Transverse colon (tissue), 4 donors: ENCODE data around the gene SERPIND1. TPM values are rescaled to one million over a fixed set of nuclear protein-coding genes. Genes with fewer than 3 reads are reported as not detected.

Source experiments
- DNase-seq: peaks from one replicate; pipeline ENCODE4 v3.0.0-alpha.2; 2019
- H3K27ac ChIP-seq, 4 donors: fragments of 200-600 bp; sonication (generic); 2 replicates each; pipeline ENCODE4 v1.5.1; 2016 to 2018; ENCODE audit warnings: inconsistent platforms in 4 of 4
- H3K27me3 ChIP-seq: fragments of 200-600 bp; sonication (generic); 2 replicates; pipeline ENCODE4 v1.5.1; 2017; ENCODE audit warnings: inconsistent platforms
- H3K36me3 ChIP-seq, 4 donors: fragments of 200-600 bp; sonication (generic); 2 replicates each; pipeline ENCODE4 v1.5.1; 2017 to 2019; ENCODE audit warnings: inconsistent platforms in 4 of 4
- H3K4me1 ChIP-seq, 4 donors: fragments of 200-600 bp; sonication (generic); 2 replicates each; pipeline ENCODE4 v1.5.1; 2017 to 2020; ENCODE audit warnings: inconsistent platforms in 4 of 4
- H3K4me3 ChIP-seq, 4 donors: fragments of 200-600 bp; sonication (generic); 1 replicate in 1 of 4; 2 replicates in 3 of 4; pipeline versions ENCODE4 v1.5.1 to v1.6.1; 2017 to 2019; ENCODE audit warnings: inconsistent platforms in 4 of 4
- H3K9me3 ChIP-seq, 2 donors: fragments of 200-600 bp; sonication (generic); 2 replicates each; pipeline ENCODE4 v1.5.1; 2017 to 2019; ENCODE audit warnings: inconsistent platforms in 2 of 2
- EP300 ChIP-seq: sonication (generic); formaldehyde crosslinking; IDR thresholded peaks from one replicate; pipeline ENCODE4 v1.6.1; 2017; ENCODE audit warnings: antibody characterized with exemption, low read depth
- POLR2A ChIP-seq: fragments of 450-650 bp; IDR thresholded peaks from one replicate; pipeline ENCODE4 v1.6.1; 2016; ENCODE audit warnings: antibody characterized with exemption, mild to moderate bottlenecking, moderate library complexity
- POLR2AphosphoS5 ChIP-seq, 3 donors: sonication (generic); formaldehyde crosslinking; IDR thresholded peaks; one replicate each; pipeline ENCODE4 v1.6.1; 2016; ENCODE audit warnings: antibody characterized with exemption in 3 of 3
- WGBS, 2 donors: methylation state at CpG; one replicate each; pipeline ENCODE4 v1.1.5; 2018; ENCODE audit warnings: low coverage in 1 of 2; 5-methylcytosine and 5-hydroxymethylcytosine counted together
- in situ Hi-C, 4 donors: fragments of 200-750 bp; cut with MboI; loops; one replicate each; pipeline versions ENCODE4 v1.15.0 to v1.15.1; 2017; ENCODE audit warnings: low sequenced_read_pairs in 3 of 4, low pct_ligation_motif_present in 1 of 4, low pct_unique_long_range_greater_than_20kb in 1 of 4
- intact Hi-C: fragments of 100-400 bp; cut with DNase I; formaldehyde crosslinking; loops from one replicate; pipeline ENCODE4 v1.15.1; 2023; ENCODE audit warnings: low total_unique reads
- total RNA-seq, 4 donors: library from RNA; depleted of rRNA; stranded (reverse); fragments of >200 nt; gene quantifications; one replicate each; pipeline ENCODE4 v1.1.0, GENCODE V29; 2016
- TF ChIP-seq, protein P1 (sequence below), 5 experiments: fragments of 200-600 bp in 3 of 5; fragments of 450-650 bp in 2 of 5; sonication (generic) in 3 of 5; IDR thresholded peaks; 1 replicate in 2 of 5; 2 replicates in 3 of 5; pipeline ENCODE4 v1.5.1; 2016 to 2017; ENCODE audit warnings: antibody characterized with exemption in 5 of 5, inconsistent platforms in 3 of 5, mild to moderate bottlenecking in 2 of 5, moderate library complexity in 1 of 5

Gene SERPIND1
- total RNA-seq, 4 donors from 2014 or later = not detected

DNA sequence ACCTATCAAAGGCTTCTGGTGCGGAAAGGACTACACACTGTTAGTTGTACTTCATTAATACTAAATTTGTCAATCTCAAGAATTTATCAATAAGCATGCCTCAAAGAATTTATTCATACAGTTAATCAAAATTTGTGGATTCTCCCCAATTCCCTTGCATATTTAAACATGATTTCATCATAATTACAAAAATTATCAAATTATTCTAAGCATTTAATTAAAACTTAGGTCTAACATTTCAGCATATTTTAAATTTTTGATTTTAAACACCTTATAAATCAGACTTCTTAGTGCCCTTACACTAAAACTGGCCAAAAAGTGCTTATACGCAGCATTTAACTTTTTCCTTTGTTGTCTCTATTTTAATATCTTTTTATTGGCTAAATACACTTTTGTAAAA lies 13.8 kb upstream of the SERPIND1 start:
- in situ Hi-C loops = no loop called here
- H3K4me3 ChIP-seq = no peak overlapping the region
- peaks cover 0 to 41% (median 19%) of the 10 kb centered on the region in 4 donors for H3K36me3 ChIP-seq

DNA sequence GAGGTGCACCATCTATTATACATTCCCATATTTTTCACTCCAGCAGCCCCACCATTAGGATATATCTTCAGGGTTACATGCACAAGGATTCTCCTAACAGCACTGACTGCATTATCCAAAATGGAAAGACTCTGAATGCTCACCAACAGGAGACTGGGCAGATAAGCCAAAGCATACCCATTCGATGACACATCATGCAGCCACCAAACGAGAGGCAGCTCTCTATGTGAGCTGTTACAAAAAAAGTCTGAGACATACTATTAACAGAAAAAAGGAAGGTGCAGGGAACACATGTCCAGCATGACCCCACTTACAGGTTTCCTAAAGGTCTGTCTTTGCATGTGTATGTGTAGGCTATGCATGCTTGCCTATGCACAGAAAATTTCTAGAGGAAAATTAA lies 12.4 kb upstream of the SERPIND1 start:
- in situ Hi-C loops = no loop called here
- no peaks in the 10 kb centered on the region for H3K27me3 ChIP-seq
- TF ChIP-seq POLR2A = no peak
- TF ChIP-seq EP300 = no peak
- no peak for TF ChIP-seq POLR2AphosphoS5 (IDR thresholded peaks at IDR 0.05)
- TF ChIP-seq, protein P1, sequence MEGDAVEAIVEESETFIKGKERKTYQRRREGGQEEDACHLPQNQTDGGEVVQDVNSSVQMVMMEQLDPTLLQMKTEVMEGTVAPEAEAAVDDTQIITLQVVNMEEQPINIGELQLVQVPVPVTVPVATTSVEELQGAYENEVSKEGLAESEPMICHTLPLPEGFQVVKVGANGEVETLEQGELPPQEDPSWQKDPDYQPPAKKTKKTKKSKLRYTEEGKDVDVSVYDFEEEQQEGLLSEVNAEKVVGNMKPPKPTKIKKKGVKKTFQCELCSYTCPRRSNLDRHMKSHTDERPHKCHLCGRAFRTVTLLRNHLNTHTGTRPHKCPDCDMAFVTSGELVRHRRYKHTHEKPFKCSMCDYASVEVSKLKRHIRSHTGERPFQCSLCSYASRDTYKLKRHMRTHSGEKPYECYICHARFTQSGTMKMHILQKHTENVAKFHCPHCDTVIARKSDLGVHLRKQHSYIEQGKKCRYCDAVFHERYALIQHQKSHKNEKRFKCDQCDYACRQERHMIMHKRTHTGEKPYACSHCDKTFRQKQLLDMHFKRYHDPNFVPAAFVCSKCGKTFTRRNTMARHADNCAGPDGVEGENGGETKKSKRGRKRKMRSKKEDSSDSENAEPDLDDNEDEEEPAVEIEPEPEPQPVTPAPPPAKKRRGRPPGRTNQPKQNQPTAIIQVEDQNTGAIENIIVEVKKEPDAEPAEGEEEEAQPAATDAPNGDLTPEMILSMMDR (IDR thresholded peaks at IDR 0.05) = no peak
- peaks cover 0 to 46% (median 19%) of the 10 kb centered on the region in 4 donors for H3K36me3 ChIP-seq
- H3K9me3 ChIP-seq = no peaks in the 10 kb centered on the region
- DNase-seq = no peak
- no peaks in the 10 kb centered on the region for H3K4me1 ChIP-seq
- intact Hi-C loops = no loop called here
- no peak overlapping the region for H3K4me3 ChIP-seq
- WGBS, 2 donors = 89 to 100% methylated on average over 2 of the region's 2 CpGs
- H3K27ac ChIP-seq = no peak overlapping the region

More for the DNA sequence above, 13.8 kb upstream of the SERPIND1 start:
- H3K9me3 ChIP-seq = no peaks in the 10 kb centered on the region
- H3K4me1 ChIP-seq = no peaks in the 10 kb centered on the region
- H3K27me3 ChIP-seq = no peaks in the 10 kb centered on the region
- intact Hi-C loops = no loop called here
- WGBS, 2 donors = 92 to 93% methylated on average over 2 of the region's 2 CpGs
- DNase-seq = no peak
- TF ChIP-seq POLR2A = no peak
- TF ChIP-seq, protein P1 (IDR thresholded peaks at IDR 0.05) = no peak
- TF ChIP-seq POLR2AphosphoS5 (IDR thresholded peaks at IDR 0.05) = no peak
- TF ChIP-seq EP300 = no peak
- H3K27ac ChIP-seq = no peak overlapping the region

DNA sequence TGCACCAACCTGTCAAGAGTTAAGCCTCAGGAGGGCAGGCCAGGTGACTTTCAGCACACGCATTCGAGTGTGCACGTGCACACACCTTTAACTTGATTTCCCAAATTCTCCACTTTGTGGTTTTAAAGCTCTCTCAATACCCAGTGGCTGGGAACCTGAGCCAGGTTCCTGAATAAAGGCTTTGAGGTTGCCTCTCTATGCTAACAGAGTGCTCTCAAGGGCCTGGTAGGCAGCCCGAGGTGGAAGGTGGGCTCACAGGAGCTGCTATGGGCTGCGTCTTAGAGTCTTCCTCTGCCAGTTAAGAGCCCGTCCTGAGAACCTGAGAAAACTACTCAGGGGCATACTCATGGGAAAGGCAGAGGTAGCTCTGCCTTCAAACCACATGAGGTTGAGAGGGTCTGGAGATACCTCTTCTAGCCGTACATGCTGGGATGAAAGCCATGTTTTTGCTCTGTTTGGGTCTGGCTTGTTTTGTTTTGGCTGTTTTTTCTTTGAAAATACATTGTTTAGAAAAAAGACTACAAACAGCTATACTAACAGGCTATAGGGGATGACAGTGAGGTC lies 11.6 kb upstream of the SERPIND1 start:
- no peak overlapping the region for H3K4me3 ChIP-seq
- no peaks in the 10 kb centered on the region for H3K9me3 ChIP-seq
- no peak overlapping the region for H3K27ac ChIP-seq
- peaks cover 0 to 46% (median 19%) of the 10 kb centered on the region in 4 donors for H3K36me3 ChIP-seq
- in situ Hi-C loops (no loop called here), intact Hi-C loops (no loop called here)
- no peaks in the 10 kb centered on the region for H3K27me3 ChIP-seq
- TF ChIP-seq POLR2A (no peak), POLR2AphosphoS5 (IDR thresholded peaks at IDR 0.05) (no peak), EP300 (no peak)
- TF ChIP-seq, protein P1 (IDR thresholded peaks at IDR 0.05) = no peak
- no peaks in the 10 kb centered on the region for H3K4me1 ChIP-seq
- 87 to 100% methylated on average over 2 to 7 of the region's 7 CpGs for WGBS, 2 donors
- no peak for DNase-seq

DNA sequence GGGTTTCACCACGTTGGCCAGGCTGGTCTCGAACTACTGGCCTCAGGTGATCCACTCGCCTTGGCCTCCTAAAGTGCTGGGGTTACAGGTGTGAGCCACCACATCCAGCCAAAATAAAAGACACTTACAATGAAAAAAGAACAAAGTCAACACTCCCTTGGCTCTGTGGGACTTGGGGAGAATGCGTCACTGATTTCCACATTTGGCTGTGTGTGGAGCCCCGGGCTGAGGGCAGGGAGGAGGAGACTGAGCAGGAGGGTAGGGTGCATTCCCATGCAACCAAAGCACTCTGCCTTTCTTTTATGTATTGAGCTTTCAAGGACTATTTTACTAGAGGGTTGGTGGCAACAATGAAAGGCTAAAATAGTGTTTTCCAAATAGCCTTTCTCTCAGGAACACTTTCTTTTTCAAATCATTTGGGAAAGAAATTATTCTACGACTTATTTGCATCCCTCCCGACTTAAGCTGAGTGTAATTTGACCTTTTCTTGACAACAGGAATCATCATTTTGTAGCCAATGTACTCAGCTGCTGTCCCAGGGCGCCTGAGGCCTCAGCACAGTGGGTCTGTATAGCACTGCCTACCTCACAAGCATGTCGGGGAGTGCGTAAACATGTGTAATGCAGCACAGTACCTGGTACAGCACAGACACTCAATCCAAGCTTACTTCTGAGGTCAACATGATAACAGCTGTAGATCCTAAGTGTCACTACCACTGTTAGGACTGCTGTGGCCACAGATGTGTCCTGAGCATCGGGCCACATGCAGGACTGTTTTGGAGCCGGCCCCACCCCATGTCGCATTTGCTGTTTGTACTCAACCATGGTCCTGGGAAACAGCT lies 10.1 kb upstream of the SERPIND1 start:
- no peak for DNase-seq
- in situ Hi-C loops = no loop called here
- Histone ChIP-seq H3K4me3 (no peak overlapping the region), H3K9me3 (no peaks in the 10 kb centered on the region), H3K36me3 (peaks cover 0 to 44% (median 19%) of the 10 kb centered on the region in 4 donors), H3K27me3 (no peaks in the 10 kb centered on the region), H3K4me1 (no peaks in the 10 kb centered on the region), H3K27ac (no peak overlapping the region)
- TF ChIP-seq EP300 = no peak
- TF ChIP-seq POLR2A = no peak
- TF ChIP-seq, protein P1 (IDR thresholded peaks at IDR 0.05) = no peak
- no peak for TF ChIP-seq POLR2AphosphoS5 (IDR thresholded peaks at IDR 0.05)
- intact Hi-C loops = no loop called here
- WGBS, 2 donors = 94 to 95% methylated on average over 6 to 13 of the region's 13 CpGs
